CD4-positive, alpha-beta T cell treated with Interleukin-6 at 100 ng/mL for 8 hours (primary cell): ENCODE results near the gene ULBP2.
"Not testable (repeated sequence)": the region's sequence is repeated elsewhere in the genome, so short reads cannot be mapped to it uniquely, and the experiment has no call there.

Experiments used
- DNase-seq: peaks from one replicate; pipeline ENCODE4 v3.0.0-alpha.2; 2020; ENCODE audit warnings: mixed read lengths, low spot score

Gene ULBP2

GRCh38 chr6:149951096-149951495 is 9.3 kb downstream of the ULBP2 start:
- DNase-seq: no peak

- no peak for DNase-seq
Observed at GRCh38 chr6:149951626-149952025, 9.8 kb downstream of the ULBP2 start.

GRCh38 chr6:149953390-149953789 is 11.6 kb downstream of the ULBP2 start:
- not testable (repeated sequence) for DNase-seq

GRCh38 chr6:149953934-149954327 is 12.1 kb downstream of the ULBP2 start:
- not testable (repeated sequence) for DNase-seq

GRCh38 chr6:149954328-149954983 is 12.6 kb downstream of the ULBP2 start:
- not testable (repeated sequence) for DNase-seq

GRCh38 chr6:149954984-149955653 is 13.3 kb downstream of the ULBP2 start:
- DNase-seq: not testable (repeated sequence)

GRCh38 chr6:149955654-149956317 is 14.0 kb downstream of the ULBP2 start:
- DNase-seq: not testable (repeated sequence)

GRCh38 chr6:149958124-149958523 is 16.3 kb downstream of the ULBP2 start:
- not testable (repeated sequence) for DNase-seq

GRCh38 chr6:149959806-149960205 is 18.0 kb downstream of the ULBP2 start:
- not testable (repeated sequence) for DNase-seq

- no peak for DNase-seq
Observed at GRCh38 chr6:149960488-149960887, 18.7 kb downstream of the ULBP2 start.

GRCh38 chr6:149961728-149962425 is 20.1 kb downstream of the ULBP2 start:
- peak; percentile 24 for DNase-seq

- DNase-seq: no peak
Observed at GRCh38 chr6:149962461-149963211, 20.8 kb downstream of the ULBP2 start.

GRCh38 chr6:149963212-149963461 is 21.3 kb downstream of the ULBP2 start:
- DNase-seq: no peak

- peak; percentile 56 for DNase-seq
Observed at GRCh38 chr6:149963462-149964307, 21.9 kb downstream of the ULBP2 start, which contains the start of gene ULBP1. Gene ULBP1 (plus strand): TSS chr6:149963943. CDS start chr6:149964050, 107 bp downstream.

- no peak for DNase-seq
Observed at GRCh38 chr6:149964308-149965193, 22.7 kb downstream of the ULBP2 start.

GRCh38 chr6:149965194-149966020 is 23.6 kb downstream of the ULBP2 start:
- DNase-seq: peak; percentile 24

GRCh38 chr6:149966319-149966718 is 24.5 kb downstream of the ULBP2 start:
- DNase-seq: not testable (repeated sequence)

GRCh38 chr6:149967591-149967990 is 25.8 kb downstream of the ULBP2 start:
- DNase-seq: no peak

- DNase-seq: not testable (repeated sequence)
Observed at GRCh38 chr6:149967999-149968398, 26.2 kb downstream of the ULBP2 start.
